B cell (primary cell): Measurements from ENCODE around the gene NDST4. TPM values are rescaled to one million over a fixed set of nuclear protein-coding genes. Genes with fewer than 3 reads are reported as not detected.

Source experiments
- ATAC-seq: fragments of 200-7000 bp; cut with Tn5 transposase; one replicate; pipeline ENCODE4 v1.10.0; 2021; ENCODE audit warnings: low read depth, mild to moderate bottlenecking, moderate number of reproducible peaks, moderate library complexity
- CTCF ChIA-PET: fragments of 350-600 bp; sonication (Branson Sonifier 250); formaldehyde crosslinking; loops from one replicate; lab custom pipeline; 2021; ENCODE audit warnings: antibody characterized with exemption, inconsistent platforms; lab: Charles Lee
- POLR2A ChIA-PET: fragments of 350-600 bp; sonication (Branson Sonifier 250); formaldehyde crosslinking; loops from one replicate; lab custom pipeline; 2021; ENCODE audit warnings: antibody characterized with exemption; lab: Charles Lee
- DNase-seq: peaks from one replicate; pipeline ENCODE4 v3.0.0; 2013
- H2AFZ ChIP-seq: 2 replicates; pipeline ENCODE4 v1.6.1; 2012; ENCODE audit warnings: mild to moderate bottlenecking, low read depth, low read length; ENCODE audit not compliant: insufficient read depth, poor library complexity, severe bottlenecking
- H3K27ac ChIP-seq, 2 donors: 1 replicate in 1 of 2; 2 replicates in 1 of 2; pipeline ENCODE4 v1.5.1; 2012 to 2013; ENCODE audit warnings: low read length in 2 of 2, mild to moderate bottlenecking in 2 of 2, moderate library complexity in 1 of 2
- H3K27me3 ChIP-seq, 4 experiments: fragments of 200-600 bp in 1 of 4; sonication (generic) in 1 of 4; replicated peaks in 1 of 4; 1 replicate in 2 of 4; 2 replicates in 2 of 4; pipeline versions ENCODE4 v1.6.1 to v1.7.0; 2013 to 2016; ENCODE audit warnings: low read length in 3 of 4, mild to moderate bottlenecking in 2 of 4, mixed read lengths in 1 of 4, moderate library complexity in 1 of 4; ENCODE audit not compliant: insufficient read depth in 4 of 4, control insufficient read depth in 3 of 4; ENCODE audit errors: control extremely low read depth in 1 of 4
- H3K36me3 ChIP-seq, 2 experiments: replicated peaks in 1 of 2; 1 replicate in 1 of 2; 2 replicates in 1 of 2; pipeline versions ENCODE4 v1.6.1 to v1.7.1; 2013; ENCODE audit warnings: low read length in 1 of 2; ENCODE audit not compliant: insufficient read depth in 2 of 2, control insufficient read depth in 1 of 2; ENCODE audit errors: control extremely low read depth in 1 of 2, extremely low read depth in 1 of 2
- H3K4me1 ChIP-seq, 2 donors: fragments of 200-600 bp in 1 of 2; sonication (generic) in 1 of 2; 1 replicate in 1 of 2; 2 replicates in 1 of 2; pipeline versions ENCODE4 v1.5.1 to v1.6.1; 2013 to 2017; ENCODE audit warnings: low read length in 2 of 2; ENCODE audit not compliant: control insufficient read depth in 2 of 2, insufficient read depth in 2 of 2
- H3K4me2 ChIP-seq: replicated peaks from 2 replicates; pipeline ENCODE3; 2012; ENCODE audit warnings: mild to moderate bottlenecking, low read depth, low read length; ENCODE audit not compliant: poor library complexity, severe bottlenecking
- H3K4me3 ChIP-seq, 5 experiments: fragments of 200-600 bp in 1 of 5; sonication (generic) in 1 of 5; 1 replicate in 3 of 5; 2 replicates in 2 of 5; pipeline versions ENCODE4 v1.5.1 to v1.7.0; 2011 to 2016; ENCODE audit warnings: low read length in 4 of 5, mild to moderate bottlenecking in 4 of 5, low read depth in 2 of 5, control low read depth in 1 of 5, moderate library complexity in 1 of 5; ENCODE audit not compliant: insufficient read depth in 1 of 5; ENCODE audit errors: control extremely low read depth in 1 of 5, extremely low read depth in 1 of 5
- H3K79me2 ChIP-seq: fragments of 200-600 bp; sonication (generic); one replicate; pipeline ENCODE4 v1.6.0; 2016; ENCODE audit warnings: low read length; ENCODE audit not compliant: control insufficient read depth, insufficient read depth
- H3K9ac ChIP-seq: fragments of 200-600 bp; sonication (generic); 2 replicates; pipeline ENCODE4 v1.6.1; 2017; ENCODE audit warnings: mild to moderate bottlenecking, low read length, moderate library complexity
- H3K9me3 ChIP-seq, 3 donors: one replicate each; pipeline versions ENCODE4 v1.6.1 to v1.7.1; 2013; ENCODE audit warnings: low read length in 2 of 3; ENCODE audit not compliant: control insufficient read depth in 2 of 3, insufficient read depth in 1 of 3; ENCODE audit errors: control extremely low read depth in 1 of 3
- H4K20me1 ChIP-seq: 2 replicates; pipeline ENCODE4 v1.6.0; 2012; ENCODE audit warnings: mild to moderate bottlenecking, low read length; ENCODE audit not compliant: insufficient read depth, control insufficient read depth, poor library complexity, severe bottlenecking
- H3K27ac Mint-ChIP-seq: one replicate; pipeline ENCODE4 v1.8.0; 2021; ENCODE audit warnings: mixed read lengths
- H3K27me3 Mint-ChIP-seq: one replicate; pipeline ENCODE4 v1.8.0; 2021; ENCODE audit warnings: mixed read lengths
- H3K4me1 Mint-ChIP-seq: one replicate; pipeline ENCODE4 v1.8.0; 2021; ENCODE audit warnings: mixed read lengths
- H3K4me3 Mint-ChIP-seq: one replicate; pipeline ENCODE4 v1.8.0; 2021; ENCODE audit warnings: mixed read lengths
- H3K9me3 Mint-ChIP-seq: one replicate; pipeline ENCODE4 v1.8.0; 2022; ENCODE audit warnings: mixed read lengths; ENCODE audit not compliant: insufficient read depth
- CTCF ChIP-seq: fragments of 200-600 bp; IDR thresholded peaks from one replicate; pipeline ENCODE4 v1.8.0; 2022; ENCODE audit warnings: antibody characterized with exemption, mild to moderate bottlenecking
- EZH2 ChIP-seq: IDR thresholded peaks from 2 replicates; pipeline ENCODE4 v1.6.1; 2012; ENCODE audit warnings: borderline replicate concordance, low read depth, mild to moderate bottlenecking, moderate library complexity, low read length; ENCODE audit not compliant: insufficient read depth, poor library complexity, severe bottlenecking
- WGBS: methylation state at CpG from one replicate; pipeline ENCODE4 v1.1.5; 2013; ENCODE audit warnings: missing lambda C conversion rate; ENCODE audit not compliant: insufficient coverage; 5-methylcytosine and 5-hydroxymethylcytosine counted together
- intact Hi-C: fragments of 100-400 bp; cut with micrococcal nuclease; formaldehyde crosslinking; loops from one replicate; pipeline ENCODE4 v1.10.0; 2022
- polyA plus RNA-seq: library from polyadenylated mRNA; depleted of rRNA; stranded (reverse); fragments of >200 nt; gene quantifications from 2 replicates; pipeline ENCODE4 v1.2.3, GENCODE V29; 2012
- total RNA-seq, 2 donors: library from RNA; stranded (reverse); fragments of 120-200 nt in 1 of 2; gene quantifications; 1 replicate in 1 of 2; 2 replicates in 1 of 2; pipeline versions ENCODE4 v1.2.3 to v1.2.4, GENCODE V29; 2013 to 2022

The NDST4 gene
- total and polyA plus RNA-seq, 2 donors (not counting 1 experiment from before 2014, with no cell fraction given): not detected

- H3K9ac ChIP-seq: no peak overlapping the region
- no peaks in the 10 kb centered on the region for H3K4me1 ChIP-seq
- no peak overlapping the region for H2AFZ ChIP-seq
- TF ChIP-seq CTCF (no peak), EZH2 (no peak)
- no peaks in the 10 kb centered on the region for H3K9me3 ChIP-seq
- intact Hi-C loops: no loop called here
- H3K4me3 ChIP-seq: no peak overlapping the region
- ChIA-PET CTCF (no interaction called here), POLR2A (no interaction called here)
- no peak for ATAC-seq
- Mint-ChIP-seq H3K4me1 (no peaks in the 10 kb centered on the region), H3K27me3 (no peaks in the 10 kb centered on the region), H3K27ac (no peak overlapping the region), H3K4me3 (no peak overlapping the region), H3K9me3 (no peaks in the 10 kb centered on the region)
- no peaks in the 10 kb centered on the region for H3K36me3 ChIP-seq
- no peaks in the 10 kb centered on the region for H3K79me2 ChIP-seq
- DNase-seq: no peak
- H3K4me2 ChIP-seq: no peak overlapping the region
- no peak overlapping the region for H3K27ac ChIP-seq
- 100% methylated on average over 3 of the region's 3 CpGs for WGBS
- no peaks in the 10 kb centered on the region for H4K20me1 ChIP-seq
- H3K27me3 ChIP-seq: no peaks in the 10 kb centered on the region
Observed at GRCh38 chr4:115101675-115102074, 11.7 kb downstream of the NDST4 start.

- Histone ChIP-seq H2AFZ (no peak overlapping the region), H3K9ac (no peak overlapping the region), H3K27ac (no peak overlapping the region), H3K27me3 (no peaks in the 10 kb centered on the region), H3K4me3 (no peak overlapping the region), H3K36me3 (no peaks in the 10 kb centered on the region), H3K9me3 (no peaks in the 10 kb centered on the region), H4K20me1 (no peaks in the 10 kb centered on the region), H3K79me2 (no peaks in the 10 kb centered on the region), H3K4me1 (no peaks in the 10 kb centered on the region), H3K4me2 (no peak overlapping the region)
- peak; percentile 64 for TF ChIP-seq CTCF
- TF ChIP-seq EZH2: no peak
- ChIA-PET POLR2A (no interaction called here), CTCF (no interaction called here)
- no peak for DNase-seq
- no peak for ATAC-seq
- no peaks in the 10 kb centered on the region for H3K27me3 Mint-ChIP-seq
- intact Hi-C loops: no loop called here
- WGBS: no CpG with 5 or more reads among the region's 4 CpGs
- no peaks in the 10 kb centered on the region for H3K4me1 Mint-ChIP-seq
- H3K4me3 Mint-ChIP-seq: no peak overlapping the region
- no peak overlapping the region for H3K27ac Mint-ChIP-seq
- no peaks in the 10 kb centered on the region for H3K9me3 Mint-ChIP-seq
Observed at GRCh38 chr4:115090483-115091075, 22.8 kb downstream of the NDST4 start.
